NB4 (cell line): ENCODE measurements around the gene CACNA2D3.

Experiments
- MYC ChIP-seq: IDR thresholded peaks from 2 replicates; pipeline ENCODE4 v1.6.1; 2011; ENCODE audit warnings: low read depth, low read length
- POLR2A ChIP-seq: IDR thresholded peaks from 2 replicates; pipeline ENCODE4 v1.6.1; 2011; ENCODE audit warnings: mild to moderate bottlenecking; ENCODE audit not compliant: insufficient read length; ENCODE audit errors: extremely low read depth
- TF ChIP-seq, protein P1 (sequence below): IDR thresholded peaks from one replicate; pipeline ENCODE4 v1.5.1; 2012; ENCODE audit warnings: low read depth, low read length

DNA sequence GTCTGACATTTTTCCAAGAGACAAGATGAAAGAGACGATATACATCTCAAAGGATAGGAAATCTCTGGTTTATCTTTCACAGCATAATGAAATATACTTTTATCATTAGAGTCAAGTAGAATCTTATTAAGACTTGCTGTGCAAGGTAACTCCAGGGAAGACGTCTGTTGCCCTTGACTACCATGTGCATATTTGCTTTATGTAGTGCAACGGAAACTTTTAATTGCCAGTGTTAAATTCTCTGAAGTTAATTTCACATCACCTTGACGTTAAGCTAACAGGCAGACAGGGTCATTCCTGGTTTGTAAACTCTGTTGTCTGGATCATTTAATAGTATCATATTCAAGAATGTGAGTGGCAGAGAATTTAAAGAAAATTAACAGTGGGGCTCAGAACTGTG lies 722.7 kb downstream of the CACNA2D3 start:
- TF ChIP-seq, protein P1, sequence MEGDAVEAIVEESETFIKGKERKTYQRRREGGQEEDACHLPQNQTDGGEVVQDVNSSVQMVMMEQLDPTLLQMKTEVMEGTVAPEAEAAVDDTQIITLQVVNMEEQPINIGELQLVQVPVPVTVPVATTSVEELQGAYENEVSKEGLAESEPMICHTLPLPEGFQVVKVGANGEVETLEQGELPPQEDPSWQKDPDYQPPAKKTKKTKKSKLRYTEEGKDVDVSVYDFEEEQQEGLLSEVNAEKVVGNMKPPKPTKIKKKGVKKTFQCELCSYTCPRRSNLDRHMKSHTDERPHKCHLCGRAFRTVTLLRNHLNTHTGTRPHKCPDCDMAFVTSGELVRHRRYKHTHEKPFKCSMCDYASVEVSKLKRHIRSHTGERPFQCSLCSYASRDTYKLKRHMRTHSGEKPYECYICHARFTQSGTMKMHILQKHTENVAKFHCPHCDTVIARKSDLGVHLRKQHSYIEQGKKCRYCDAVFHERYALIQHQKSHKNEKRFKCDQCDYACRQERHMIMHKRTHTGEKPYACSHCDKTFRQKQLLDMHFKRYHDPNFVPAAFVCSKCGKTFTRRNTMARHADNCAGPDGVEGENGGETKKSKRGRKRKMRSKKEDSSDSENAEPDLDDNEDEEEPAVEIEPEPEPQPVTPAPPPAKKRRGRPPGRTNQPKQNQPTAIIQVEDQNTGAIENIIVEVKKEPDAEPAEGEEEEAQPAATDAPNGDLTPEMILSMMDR = no peak
- TF ChIP-seq POLR2A (no peak), MYC (no peak)
